Vagina (tissue), 2 donors: Measurements from ENCODE around the gene MOGAT1.

Source experiments
- POLR2A ChIP-seq, 2 donors: fragments of 450-650 bp; IDR thresholded peaks; one replicate each; pipeline ENCODE4 v1.6.1; 2017; ENCODE audit warnings: antibody characterized with exemption in 2 of 2, mild to moderate bottlenecking in 2 of 2, moderate library complexity in 2 of 2
- TF ChIP-seq, protein P1 (sequence below), 3 experiments: fragments of 450-650 bp in 2 of 3; fragments of 200-600 bp in 1 of 3; sonication (generic) in 1 of 3; IDR thresholded peaks; one replicate each; pipeline ENCODE4 v1.5.1; 2017 to 2019; ENCODE audit warnings: antibody characterized with exemption in 3 of 3, mild to moderate bottlenecking in 2 of 3, moderate library complexity in 2 of 3

DNA sequence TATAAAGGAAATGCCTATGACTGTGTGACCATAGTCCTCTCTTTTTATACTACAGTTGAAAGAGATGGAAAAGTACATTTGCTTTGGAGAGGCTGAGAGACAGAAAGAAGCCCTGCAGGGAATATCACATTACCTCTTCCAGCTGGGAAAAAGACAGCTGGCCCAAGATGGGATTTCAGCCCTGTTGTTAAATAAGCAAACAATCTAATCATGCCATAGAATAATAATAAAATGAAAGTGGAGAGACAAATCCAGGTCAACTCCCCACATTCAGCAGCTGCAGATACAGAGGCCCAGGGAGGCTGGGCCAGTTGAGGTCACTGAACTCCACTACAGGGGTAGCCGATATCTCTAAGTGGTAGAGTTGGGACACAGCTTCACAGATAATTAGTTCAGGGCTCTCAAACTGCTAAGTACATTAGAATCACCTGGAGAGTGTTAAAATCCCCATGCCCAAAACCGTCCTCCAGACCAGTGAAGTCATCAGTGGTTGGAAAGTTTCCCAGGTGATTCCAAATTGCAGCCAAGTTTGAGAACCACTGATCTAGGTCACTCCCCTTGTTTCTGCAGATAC, 81.9 kb downstream of the MOGAT1 start:
- TF ChIP-seq, protein P1, sequence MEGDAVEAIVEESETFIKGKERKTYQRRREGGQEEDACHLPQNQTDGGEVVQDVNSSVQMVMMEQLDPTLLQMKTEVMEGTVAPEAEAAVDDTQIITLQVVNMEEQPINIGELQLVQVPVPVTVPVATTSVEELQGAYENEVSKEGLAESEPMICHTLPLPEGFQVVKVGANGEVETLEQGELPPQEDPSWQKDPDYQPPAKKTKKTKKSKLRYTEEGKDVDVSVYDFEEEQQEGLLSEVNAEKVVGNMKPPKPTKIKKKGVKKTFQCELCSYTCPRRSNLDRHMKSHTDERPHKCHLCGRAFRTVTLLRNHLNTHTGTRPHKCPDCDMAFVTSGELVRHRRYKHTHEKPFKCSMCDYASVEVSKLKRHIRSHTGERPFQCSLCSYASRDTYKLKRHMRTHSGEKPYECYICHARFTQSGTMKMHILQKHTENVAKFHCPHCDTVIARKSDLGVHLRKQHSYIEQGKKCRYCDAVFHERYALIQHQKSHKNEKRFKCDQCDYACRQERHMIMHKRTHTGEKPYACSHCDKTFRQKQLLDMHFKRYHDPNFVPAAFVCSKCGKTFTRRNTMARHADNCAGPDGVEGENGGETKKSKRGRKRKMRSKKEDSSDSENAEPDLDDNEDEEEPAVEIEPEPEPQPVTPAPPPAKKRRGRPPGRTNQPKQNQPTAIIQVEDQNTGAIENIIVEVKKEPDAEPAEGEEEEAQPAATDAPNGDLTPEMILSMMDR (IDR thresholded peaks at IDR 0.05) = no peak
- TF ChIP-seq POLR2A (IDR thresholded peaks at IDR 0.05) = no peak
